Renal cortical epithelial cell (primary cell): Measurements from ENCODE around the gene PEX26. TPM values are rescaled to one million over a fixed set of nuclear protein-coding genes. Genes with fewer than 3 reads are reported as not detected.
A peak's percentile ranks its signal among the peaks of the same experiment; 100 is the strongest.
"Not testable (repeated sequence)": the region's sequence is repeated elsewhere in the genome, so short reads cannot be mapped to it uniquely, and the experiment has no call there.

Source experiments
- DNase-seq: peaks from one replicate; pipeline ENCODE4 v3.0.0-alpha.2; 2011; ENCODE audit warnings: low read depth
- total RNA-seq: library from RNA; depleted of rRNA; stranded (reverse); fragments of >200 nt; gene quantifications from 2 replicates; pipeline ENCODE4 v1.2.3, GENCODE V29; 2014

Gene PEX26
- total RNA-seq, 1 donor from 2014 or later: 47.0 TPM

GRCh38 chr22:18071307-18071967 lies 6.4 kb upstream of the PEX26 start:
- DNase-seq: not testable (repeated sequence)

GRCh38 chr22:18071968-18072310 lies 5.9 kb upstream of the PEX26 start:
- no peak for DNase-seq

GRCh38 chr22:18073467-18073866 lies 4.3 kb upstream of the PEX26 start:
- DNase-seq: no peak

- DNase-seq: not testable (repeated sequence)
These were observed 3.9 kb upstream of the PEX26 start for GRCh38 chr22:18073927-18074326.

DNA sequence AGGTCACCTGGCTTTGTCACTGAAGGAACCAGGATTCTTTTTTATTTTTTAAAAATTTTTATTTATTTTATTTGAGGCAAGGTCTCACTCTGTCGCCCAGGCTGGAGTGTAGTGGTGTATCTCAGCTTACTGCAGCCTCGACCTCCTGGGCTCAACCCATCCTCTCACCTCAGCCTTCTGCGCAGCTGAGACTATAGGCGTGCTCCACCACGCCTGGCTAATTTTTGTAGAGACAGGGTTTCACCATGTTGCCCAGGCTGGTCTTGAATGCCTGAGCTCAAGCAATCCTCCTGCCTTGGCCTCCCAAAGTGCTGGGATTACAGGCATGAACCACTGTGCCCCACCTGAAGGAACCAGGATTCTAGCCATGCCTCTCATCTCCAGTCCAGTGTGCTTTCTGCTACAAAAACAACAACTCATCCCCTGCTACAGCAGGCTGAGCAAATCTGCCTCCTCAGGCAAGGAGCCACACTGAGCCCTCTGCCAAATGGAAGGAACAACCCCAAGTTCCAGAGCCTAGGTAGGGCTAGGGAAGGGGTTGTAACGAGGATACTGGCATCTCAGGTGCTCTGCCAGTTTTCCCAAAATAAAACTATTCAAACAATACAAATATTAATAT lies 2.6 kb upstream of the PEX26 start:
- DNase-seq: no peak

DNA sequence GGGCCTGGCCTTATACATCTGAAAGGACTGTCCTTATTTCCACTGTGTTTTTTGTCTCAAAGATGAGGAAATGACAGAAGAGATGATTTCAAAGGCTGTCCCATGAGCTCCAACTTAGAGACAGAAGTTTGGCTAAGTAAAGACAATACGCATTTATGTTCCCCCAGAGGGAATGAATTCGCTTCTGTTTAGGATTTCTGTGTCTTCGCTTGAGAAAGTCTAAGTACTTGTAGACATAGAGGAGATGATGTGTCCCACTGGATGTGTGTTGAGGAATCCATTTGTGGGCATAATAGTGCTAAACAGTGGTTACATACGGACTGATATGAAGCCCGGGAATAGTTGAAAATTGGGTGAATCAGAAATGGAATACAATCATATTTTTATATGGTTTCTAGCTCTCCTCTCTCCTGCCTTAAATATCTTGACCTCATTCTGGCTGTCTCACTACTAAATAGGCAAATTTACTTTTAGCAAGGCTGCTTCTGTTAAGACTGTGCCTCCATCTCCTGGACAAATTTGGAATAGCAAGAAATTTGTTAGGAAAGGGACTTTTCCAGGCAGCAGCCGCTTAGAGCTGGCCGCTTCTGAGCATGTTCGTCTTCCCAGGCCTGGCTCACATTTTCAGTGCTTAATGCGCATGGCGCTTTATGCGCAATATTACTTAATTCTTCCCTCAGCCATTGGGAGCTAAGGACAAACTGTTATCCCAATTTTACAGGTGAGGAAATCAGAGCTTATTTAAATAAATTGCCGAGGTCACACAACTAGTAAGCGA lies 1.9 kb upstream of the PEX26 start:
- peak; percentile 86 for DNase-seq

DNA sequence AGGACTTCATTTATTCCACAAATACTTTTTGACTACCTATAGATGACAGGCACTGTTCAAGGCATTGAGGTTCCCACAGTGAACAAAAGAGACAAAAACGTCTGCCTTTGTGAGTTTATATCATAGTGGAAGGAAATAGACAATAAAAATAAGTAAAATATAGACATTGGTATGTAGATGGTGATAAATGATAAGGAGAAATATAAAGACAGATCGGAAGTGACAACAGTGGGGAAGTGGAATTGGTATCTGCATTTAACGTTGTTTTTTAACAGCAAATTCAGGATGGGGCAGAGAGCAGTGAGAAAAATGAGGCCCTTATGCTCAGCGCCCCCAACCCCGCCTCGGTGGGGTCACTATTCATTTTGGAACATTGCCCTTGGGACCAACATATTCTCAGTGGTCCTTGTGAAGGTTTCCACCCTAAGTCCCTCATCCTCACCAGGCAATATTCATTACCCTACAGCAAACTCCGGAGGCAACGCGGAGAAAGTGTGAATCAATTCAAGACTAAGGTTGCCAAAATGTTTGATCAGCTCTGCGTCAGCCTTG lies 627 bp upstream of the PEX26 start:
- no peak for DNase-seq

GRCh38 chr22:18078329-18079041 lies 695 bp downstream of the PEX26 start:
- no peak for DNase-seq

DNA sequence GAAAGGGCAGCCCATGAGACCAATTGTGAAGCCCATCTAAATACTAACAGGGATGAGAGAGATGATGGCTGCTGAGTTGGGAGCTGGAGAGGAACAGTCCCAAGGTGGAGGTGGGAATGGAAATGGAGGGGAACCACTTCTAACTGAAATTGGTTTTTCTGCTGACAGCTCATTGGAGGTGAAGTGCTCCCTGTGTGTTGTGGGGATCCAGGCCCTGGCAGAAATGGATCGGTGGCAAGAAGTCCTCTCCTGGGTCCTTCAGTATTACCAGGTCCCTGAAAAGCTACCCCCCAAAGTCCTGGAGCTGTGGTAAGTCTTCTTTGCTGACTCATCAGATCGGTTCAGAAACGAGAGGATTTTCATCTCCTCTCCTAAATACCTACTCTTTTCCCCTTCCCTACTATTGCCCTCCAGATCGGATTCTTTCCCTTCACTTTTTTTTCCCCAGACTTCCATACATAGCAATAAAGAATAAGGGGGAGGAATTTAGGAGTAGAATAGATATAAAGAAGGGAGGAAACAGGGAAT lies 2.0 kb downstream of the PEX26 start:
- no peak for DNase-seq

DNA sequence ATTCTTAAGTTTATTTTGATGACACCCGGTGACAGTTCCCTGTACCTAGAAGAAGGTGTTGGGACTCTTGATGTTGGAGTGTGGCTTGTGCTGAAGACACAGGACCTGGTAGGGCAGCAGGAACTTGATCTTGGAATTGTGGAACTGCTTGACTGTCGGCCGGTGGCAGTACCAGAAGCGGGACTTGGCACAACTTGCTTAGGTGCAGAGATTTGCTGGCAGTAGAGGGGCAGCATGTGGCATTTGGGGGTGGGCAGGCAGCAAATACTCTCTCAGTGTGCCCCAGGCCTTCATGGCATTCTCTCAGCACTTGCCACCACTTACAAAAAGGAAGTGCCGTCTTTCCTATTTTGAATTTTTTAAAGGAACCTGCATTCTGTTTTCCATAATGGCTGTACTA lies 3.6 kb downstream of the PEX26 start:
- no peak for DNase-seq

GRCh38 chr22:18082467-18082866 lies 4.7 kb downstream of the PEX26 start:
- DNase-seq: no peak

- no peak for DNase-seq
These were observed 5.6 kb downstream of the PEX26 start for GRCh38 chr22:18083406-18083805.

GRCh38 chr22:18085188-18085587 lies 7.4 kb downstream of the PEX26 start:
- DNase-seq: peak; percentile 68

- no peak for DNase-seq
These were observed 9.6 kb downstream of the PEX26 start for GRCh38 chr22:18087350-18087855.

- DNase-seq: peak; percentile 78
These were observed 11.2 kb downstream of the PEX26 start for GRCh38 chr22:18088825-18089568.

DNA sequence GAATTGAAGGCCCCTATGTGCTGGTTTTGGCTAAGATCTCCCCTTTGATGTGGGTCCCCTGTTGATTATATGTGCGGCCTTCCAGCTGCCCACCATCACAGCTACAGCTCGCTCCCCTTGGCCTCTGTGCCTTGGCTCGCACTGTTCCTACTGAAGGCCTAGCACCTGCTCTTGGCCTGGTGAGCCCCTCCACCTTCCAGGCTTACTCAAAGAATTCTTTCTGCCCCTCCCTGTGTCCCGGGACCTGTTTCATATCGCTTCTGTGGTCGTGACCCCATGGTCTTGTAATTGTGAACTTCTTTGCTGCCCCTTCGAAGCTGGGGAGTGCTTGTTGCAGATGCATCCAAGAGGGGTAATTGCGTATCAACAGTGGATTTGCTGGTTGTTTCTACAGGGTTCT lies 12.5 kb downstream of the PEX26 start:
- DNase-seq: no peak

DNA sequence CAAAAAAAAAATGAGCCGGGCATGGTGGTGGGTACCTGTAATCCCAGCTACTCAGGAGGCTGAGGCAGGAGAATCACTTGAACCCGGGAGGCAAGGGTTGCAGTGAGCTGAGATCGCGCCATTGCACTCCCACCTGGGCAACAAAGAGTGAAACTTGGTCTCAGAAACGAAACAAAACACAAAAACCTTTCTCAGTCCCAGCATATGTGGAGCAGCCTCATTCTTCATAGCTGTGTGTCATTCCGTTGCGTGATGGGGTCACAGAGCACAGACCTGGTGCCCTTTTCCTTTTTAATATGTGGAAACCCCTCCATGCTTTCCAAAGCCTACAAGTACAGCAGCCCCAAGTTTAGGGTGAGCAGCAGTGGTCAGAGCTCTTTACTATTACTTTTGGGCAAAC lies 13.7 kb downstream of the PEX26 start:
- no peak for DNase-seq

GRCh38 chr22:18091916-18092526 lies 14.2 kb downstream of the PEX26 start:
- DNase-seq: peak; percentile 86

- DNase-seq: no peak
These were observed 15.9 kb downstream of the PEX26 start for GRCh38 chr22:18093661-18094060.

GRCh38 chr22:18095101-18095805 lies 17.5 kb downstream of the PEX26 start:
- DNase-seq: peak; percentile 69
